ENCODE measurements around the gene CABP1.

The CABP1 gene

GRCh38 chr12:120658286-120659150 lies 18.1 kb downstream of the CABP1 start:
- no peak for DNase-seq (ENCODE audit: low spot score)
- no peak for TF ChIP-seq CTCF (IDR thresholded peaks at IDR 0.05; ENCODE audit: poor library complexity, severe bottlenecking)
- Histone ChIP-seq H3K4me1 (ENCODE audit: insufficient read depth, poor library complexity, severe bottlenecking) (no peaks in the 10 kb centered on the region), H3K27me3 (ENCODE audit: insufficient read depth, poor library complexity, severe bottlenecking) (no peaks in the 10 kb centered on the region), H3K27ac (ENCODE audit: poor library complexity, severe bottlenecking) (no peak overlapping the region), H3K9me3 (ENCODE audit: severe bottlenecking) (no peaks in the 10 kb centered on the region), H3K4me3 (ENCODE audit: severe bottlenecking) (no peak overlapping the region), H3K36me3 (ENCODE audit: low read depth) (no peaks in the 10 kb centered on the region)
- ATAC-seq (ENCODE audit: low read depth): no peak

- no peak for TF ChIP-seq CTCF (IDR thresholded peaks at IDR 0.05; ENCODE audit: poor library complexity, severe bottlenecking)
- DNase-seq (ENCODE audit: low spot score): no peak
- Histone ChIP-seq H3K27me3 (ENCODE audit: insufficient read depth, poor library complexity, severe bottlenecking) (no peaks in the 10 kb centered on the region), H3K36me3 (ENCODE audit: low read depth) (no peaks in the 10 kb centered on the region), H3K9me3 (ENCODE audit: severe bottlenecking) (no peaks in the 10 kb centered on the region), H3K4me3 (ENCODE audit: severe bottlenecking) (no peak overlapping the region), H3K27ac (ENCODE audit: poor library complexity, severe bottlenecking) (no peak overlapping the region), H3K4me1 (ENCODE audit: insufficient read depth, poor library complexity, severe bottlenecking) (no peaks in the 10 kb centered on the region)
- no peak for ATAC-seq (ENCODE audit: low read depth)
Observed at GRCh38 chr12:120659151-120659525, 18.7 kb downstream of the CABP1 start.

GRCh38 chr12:120661432-120661831 lies 21.0 kb downstream of the CABP1 start:
- no peak for TF ChIP-seq CTCF (IDR thresholded peaks at IDR 0.05; ENCODE audit: poor library complexity, severe bottlenecking)
- H3K27ac ChIP-seq (ENCODE audit: poor library complexity, severe bottlenecking): no peak overlapping the region
- no peak overlapping the region for H3K4me3 ChIP-seq (ENCODE audit: severe bottlenecking)
- H3K9me3 ChIP-seq (ENCODE audit: severe bottlenecking): no peaks in the 10 kb centered on the region
- DNase-seq (ENCODE audit: low spot score) (no peak), ATAC-seq (ENCODE audit: low read depth) (no peak)
- no peaks in the 10 kb centered on the region for H3K4me1 ChIP-seq (ENCODE audit: insufficient read depth, poor library complexity, severe bottlenecking)
- no peaks in the 10 kb centered on the region for H3K27me3 ChIP-seq (ENCODE audit: insufficient read depth, poor library complexity, severe bottlenecking)
- no peaks in the 10 kb centered on the region for H3K36me3 ChIP-seq (ENCODE audit: low read depth)

- DNase-seq (ENCODE audit: low spot score) (no peak), ATAC-seq (ENCODE audit: low read depth) (no peak)
- Histone ChIP-seq H3K27ac (ENCODE audit: poor library complexity, severe bottlenecking) (no peak overlapping the region), H3K27me3 (ENCODE audit: insufficient read depth, poor library complexity, severe bottlenecking) (no peaks in the 10 kb centered on the region), H3K36me3 (ENCODE audit: low read depth) (no peaks in the 10 kb centered on the region), H3K4me3 (ENCODE audit: severe bottlenecking) (no peak overlapping the region), H3K4me1 (ENCODE audit: insufficient read depth, poor library complexity, severe bottlenecking) (no peaks in the 10 kb centered on the region), H3K9me3 (ENCODE audit: severe bottlenecking) (no peaks in the 10 kb centered on the region)
- TF ChIP-seq CTCF (IDR thresholded peaks at IDR 0.05; ENCODE audit: poor library complexity, severe bottlenecking): no peak
Observed at GRCh38 chr12:120662879-120663278, 22.5 kb downstream of the CABP1 start.

GRCh38 chr12:120663741-120664140 lies 23.3 kb downstream of the CABP1 start:
- Histone ChIP-seq H3K36me3 (ENCODE audit: low read depth) (no peaks in the 10 kb centered on the region), H3K9me3 (ENCODE audit: severe bottlenecking) (no peaks in the 10 kb centered on the region), H3K4me1 (ENCODE audit: insufficient read depth, poor library complexity, severe bottlenecking) (no peaks in the 10 kb centered on the region), H3K27ac (ENCODE audit: poor library complexity, severe bottlenecking) (no peak overlapping the region), H3K27me3 (ENCODE audit: insufficient read depth, poor library complexity, severe bottlenecking) (no peaks in the 10 kb centered on the region), H3K4me3 (ENCODE audit: severe bottlenecking) (no peak overlapping the region)
- no peak for TF ChIP-seq CTCF (IDR thresholded peaks at IDR 0.05; ENCODE audit: poor library complexity, severe bottlenecking)
- ATAC-seq (ENCODE audit: low read depth) (no peak), DNase-seq (ENCODE audit: low spot score) (no peak)
